ENCODE data around the gene OR7C1.
"Not testable (repeated sequence)": the region's sequence is repeated elsewhere in the genome, so short reads cannot be mapped to it uniquely, and the experiment has no call there.

OR7C1 gene

DNA sequence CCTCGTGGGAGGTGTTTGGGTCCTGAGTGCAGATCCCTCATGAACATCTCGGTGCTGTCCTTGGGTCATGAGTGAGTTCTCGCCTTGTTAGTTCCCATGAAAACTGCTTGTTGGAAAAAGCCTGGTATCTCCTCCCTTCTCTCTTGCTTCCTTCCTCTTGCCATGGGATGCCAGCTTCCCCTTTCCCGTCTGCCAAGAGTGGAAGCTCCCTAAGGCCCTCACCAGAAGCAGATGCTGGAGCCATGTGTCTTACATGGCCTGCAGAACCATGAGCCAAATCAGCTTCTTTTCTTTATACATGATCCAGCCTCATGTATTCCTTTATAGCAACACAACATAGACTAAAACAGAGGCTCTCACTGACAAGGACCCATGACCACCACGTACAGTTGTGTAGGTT lies 64.8 kb downstream of the OR7C1 start:
- TF ChIP-seq, protein P1, sequence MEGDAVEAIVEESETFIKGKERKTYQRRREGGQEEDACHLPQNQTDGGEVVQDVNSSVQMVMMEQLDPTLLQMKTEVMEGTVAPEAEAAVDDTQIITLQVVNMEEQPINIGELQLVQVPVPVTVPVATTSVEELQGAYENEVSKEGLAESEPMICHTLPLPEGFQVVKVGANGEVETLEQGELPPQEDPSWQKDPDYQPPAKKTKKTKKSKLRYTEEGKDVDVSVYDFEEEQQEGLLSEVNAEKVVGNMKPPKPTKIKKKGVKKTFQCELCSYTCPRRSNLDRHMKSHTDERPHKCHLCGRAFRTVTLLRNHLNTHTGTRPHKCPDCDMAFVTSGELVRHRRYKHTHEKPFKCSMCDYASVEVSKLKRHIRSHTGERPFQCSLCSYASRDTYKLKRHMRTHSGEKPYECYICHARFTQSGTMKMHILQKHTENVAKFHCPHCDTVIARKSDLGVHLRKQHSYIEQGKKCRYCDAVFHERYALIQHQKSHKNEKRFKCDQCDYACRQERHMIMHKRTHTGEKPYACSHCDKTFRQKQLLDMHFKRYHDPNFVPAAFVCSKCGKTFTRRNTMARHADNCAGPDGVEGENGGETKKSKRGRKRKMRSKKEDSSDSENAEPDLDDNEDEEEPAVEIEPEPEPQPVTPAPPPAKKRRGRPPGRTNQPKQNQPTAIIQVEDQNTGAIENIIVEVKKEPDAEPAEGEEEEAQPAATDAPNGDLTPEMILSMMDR (IDR thresholded peaks at IDR 0.05; ENCODE audit: low read depth, low read length): no peak
- DNase-seq (ENCODE audit: low read depth, low spot score): no peak
- H3K4me3 ChIP-seq (ENCODE audit: low read depth, low read length): no peak overlapping the region
- in situ Hi-C loops (cut with HindIII; ENCODE audit: low sequenced_read_pairs): no loop called here

DNA sequence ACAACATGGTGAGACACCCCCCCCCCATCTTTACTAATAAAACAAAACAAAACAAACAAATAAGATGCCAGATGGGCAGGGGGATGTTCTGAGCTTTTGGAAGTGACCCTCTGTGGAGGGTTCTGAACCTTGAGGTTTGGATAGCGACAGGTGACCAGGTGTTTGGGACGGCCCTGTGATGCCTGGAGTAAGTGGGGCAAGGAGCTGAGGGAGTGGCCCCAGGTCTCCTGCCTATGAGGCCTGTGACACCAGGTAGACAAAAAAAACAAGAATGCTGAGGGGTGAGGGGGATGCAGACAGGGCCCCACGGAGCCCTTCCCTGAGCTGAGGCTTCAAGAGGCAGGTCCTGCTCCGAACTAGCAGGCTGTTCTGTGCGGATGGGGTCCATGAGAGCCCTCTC lies 65.8 kb downstream of the OR7C1 start:
- TF ChIP-seq, protein P1 (IDR thresholded peaks at IDR 0.05; ENCODE audit: low read depth, low read length): no peak
- DNase-seq (ENCODE audit: low read depth, low spot score): no peak
- H3K4me3 ChIP-seq (ENCODE audit: low read depth, low read length): no peak overlapping the region
- in situ Hi-C loops (cut with HindIII; ENCODE audit: low sequenced_read_pairs): no loop called here

DNA sequence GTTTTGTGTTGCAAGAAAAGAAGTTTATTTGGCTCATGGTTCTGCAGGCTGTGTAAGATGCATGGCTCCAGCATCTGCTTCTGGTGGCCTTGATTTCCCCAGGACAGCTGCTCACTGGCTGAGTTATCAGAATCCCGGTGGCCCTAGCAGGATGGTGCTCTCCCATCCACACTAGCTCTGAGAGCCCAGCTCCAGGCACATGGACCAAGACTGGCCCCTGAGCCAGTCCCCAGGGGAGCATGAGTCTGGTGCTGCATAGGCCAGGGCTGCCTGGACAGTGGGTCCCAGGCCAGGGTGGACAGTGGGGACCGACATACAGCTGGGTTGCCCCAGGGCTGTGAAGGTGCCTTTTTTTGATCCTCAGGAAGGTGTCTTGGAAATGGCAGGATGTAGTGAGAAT lies 67.0 kb downstream of the OR7C1 start:
- TF ChIP-seq, protein P1 (IDR thresholded peaks at IDR 0.05; ENCODE audit: low read depth, low read length): no peak
- in situ Hi-C loops (cut with HindIII; ENCODE audit: low sequenced_read_pairs): no loop called here
- no peak overlapping the region for H3K4me3 ChIP-seq (ENCODE audit: low read depth, low read length)
- no peak for DNase-seq (ENCODE audit: low read depth, low spot score)

DNA sequence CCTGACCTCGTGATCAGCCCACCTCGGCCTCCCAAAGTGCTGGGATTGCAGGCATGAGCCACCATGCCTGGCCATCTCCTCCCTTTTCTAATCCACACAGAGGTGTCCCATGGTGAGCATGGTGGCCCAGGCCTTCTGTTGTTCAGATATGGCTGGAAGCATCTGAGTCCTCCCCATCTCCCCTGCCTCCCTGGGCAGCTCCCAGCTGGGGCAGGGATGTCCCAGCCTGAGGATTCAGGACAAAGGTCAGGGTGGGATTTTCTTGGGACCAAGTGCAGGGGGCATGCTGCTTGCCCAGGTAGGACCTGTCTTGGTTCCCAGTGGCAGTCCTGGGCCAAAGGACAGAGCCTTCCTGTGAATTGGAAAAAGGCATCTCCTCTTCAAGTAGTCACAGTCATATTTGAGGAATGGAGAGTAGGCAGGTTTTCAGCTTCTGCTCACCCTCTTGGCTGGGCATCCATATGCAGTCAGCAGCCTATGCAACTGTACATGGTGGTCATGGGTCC lies 67.5 kb downstream of the OR7C1 start:
- no peak overlapping the region for H3K4me3 ChIP-seq (ENCODE audit: low read depth, low read length)
- TF ChIP-seq, protein P1 (IDR thresholded peaks at IDR 0.05; ENCODE audit: low read depth, low read length): no peak
- DNase-seq (ENCODE audit: low read depth, low spot score): no peak
- in situ Hi-C loops (cut with HindIII; ENCODE audit: low sequenced_read_pairs): no loop called here

DNA sequence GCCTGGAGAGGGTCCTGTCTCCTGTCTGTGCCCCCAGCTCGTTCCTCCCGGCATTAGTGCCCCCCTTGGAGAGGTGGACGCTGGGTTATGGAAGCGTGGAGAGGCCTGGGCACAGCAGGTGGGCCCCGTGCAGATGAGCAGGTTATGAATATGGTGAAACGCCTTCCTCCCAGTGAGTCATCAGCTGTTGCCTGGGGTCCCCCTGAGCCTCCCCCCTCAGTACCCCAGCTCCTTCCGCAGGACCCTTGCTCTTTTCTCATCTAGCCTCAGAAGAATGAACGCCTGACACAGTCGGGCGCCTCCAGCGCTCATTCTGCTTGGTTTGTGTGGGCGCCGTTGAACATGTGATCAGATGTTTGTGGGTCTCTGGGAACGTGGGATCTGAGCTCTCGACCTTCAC lies 69.1 kb downstream of the OR7C1 start:
- H3K4me3 ChIP-seq (ENCODE audit: low read depth, low read length); DNase-seq (ENCODE audit: low read depth, low spot score); in situ Hi-C loops (cut with HindIII; ENCODE audit: low sequenced_read_pairs): not testable (repeated sequence)

DNA sequence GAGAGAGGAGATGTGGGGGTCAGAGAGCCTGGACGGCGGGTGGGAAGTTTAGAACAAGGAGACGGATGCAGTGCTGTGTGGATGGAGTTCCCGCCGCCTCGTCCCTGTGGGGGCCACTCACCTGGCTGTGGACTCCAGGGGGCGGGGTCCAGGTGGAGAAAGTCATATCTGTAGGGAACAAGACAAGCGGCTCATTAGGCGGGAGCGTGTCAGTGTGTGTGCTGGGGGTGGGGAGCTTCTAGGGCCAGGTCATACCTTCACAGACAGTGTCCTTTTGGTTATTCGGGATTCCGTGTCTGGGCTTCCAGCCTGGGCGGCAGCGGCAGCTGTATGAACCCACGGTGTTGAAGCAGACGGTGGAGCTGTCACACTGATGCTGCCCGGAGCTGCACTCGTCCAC lies 69.6 kb downstream of the OR7C1 start:
- in situ Hi-C loops (cut with HindIII; ENCODE audit: low sequenced_read_pairs); H3K4me3 ChIP-seq (ENCODE audit: low read depth, low read length); DNase-seq (ENCODE audit: low read depth, low spot score): not testable (repeated sequence)

DNA sequence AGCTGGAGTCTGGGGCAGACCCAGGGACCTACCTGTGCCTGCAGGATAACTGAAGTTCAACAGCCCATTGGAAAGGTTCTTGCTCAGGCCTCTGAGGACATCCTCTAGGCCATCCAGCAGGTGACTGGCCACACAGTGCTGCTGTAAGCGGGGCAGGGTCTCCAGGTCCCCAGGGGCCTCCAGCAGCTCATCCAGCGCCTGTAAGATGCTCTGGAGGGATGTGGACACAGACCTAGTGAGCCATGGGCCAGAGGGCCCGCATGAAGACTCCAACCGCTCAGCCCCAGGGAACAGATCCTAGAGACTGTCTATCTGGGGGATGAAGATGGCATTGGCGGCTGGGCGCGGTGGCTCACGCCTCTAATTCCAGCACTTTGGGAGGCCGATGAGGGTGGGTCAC lies 70.6 kb downstream of the OR7C1 start:
- no peak overlapping the region for H3K4me3 ChIP-seq (ENCODE audit: low read depth, low read length)
- no peak for DNase-seq (ENCODE audit: low read depth, low spot score)
- TF ChIP-seq, protein P1 (IDR thresholded peaks at IDR 0.05; ENCODE audit: low read depth, low read length): no peak
- in situ Hi-C loops (cut with HindIII; ENCODE audit: low sequenced_read_pairs): no loop called here

DNA sequence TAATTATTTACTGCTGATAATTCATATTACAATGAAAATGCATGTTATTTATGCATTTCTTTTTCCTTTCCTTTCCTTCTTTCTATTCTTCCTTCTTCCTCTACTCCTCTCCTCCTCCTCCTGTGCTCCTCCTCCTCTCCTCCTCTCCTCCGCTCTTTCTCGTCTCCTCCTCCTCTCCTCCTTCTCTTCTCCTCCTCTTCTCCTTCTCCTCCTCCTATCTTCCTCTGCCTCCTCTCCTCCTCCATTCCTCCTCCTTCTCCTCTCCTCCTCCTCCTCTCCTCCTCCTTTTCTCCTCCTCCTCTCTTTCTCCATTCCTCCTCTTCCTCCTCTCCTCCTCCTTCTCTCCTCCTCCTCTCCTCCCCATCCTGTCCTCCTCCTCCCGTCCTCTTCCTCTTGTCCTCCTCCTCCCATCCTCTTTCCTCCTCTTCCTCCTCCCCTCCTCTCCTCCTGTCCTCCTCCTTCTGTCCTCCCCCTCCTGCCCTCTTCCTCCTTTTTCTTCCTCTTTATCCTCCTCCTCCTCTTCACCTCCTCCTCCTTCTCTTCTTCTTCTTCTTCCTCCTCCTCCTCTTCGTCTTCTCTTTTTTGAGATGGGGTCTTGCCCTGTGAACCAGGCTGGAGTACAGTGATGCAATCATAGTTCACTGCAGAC lies 71.4 kb downstream of the OR7C1 start:
- no peak overlapping the region for H3K4me3 ChIP-seq (ENCODE audit: low read depth, low read length)
- DNase-seq (ENCODE audit: low read depth, low spot score): no peak
- TF ChIP-seq, protein P1 (IDR thresholded peaks at IDR 0.05; ENCODE audit: low read depth, low read length): no peak
- in situ Hi-C loops (cut with HindIII; ENCODE audit: low sequenced_read_pairs): no loop called here

Measured in astrocyte of the spinal cord (primary cell).